Measurements from ENCODE around the gene EPHB1. TPM values are rescaled to one million over a fixed set of nuclear protein-coding genes. Genes with fewer than 3 reads are reported as not detected.

The EPHB1 gene
- polyA plus RNA-seq, 1 of the 3 experiments (the other 2 are of a cell fraction), result 1.2 TPM

- 47% methylated on average over 4 of the region's 4 CpGs for WGBS (ENCODE audit: low lambda C conversion rate)
These were observed 99.5 kb downstream of the EPHB1 start for GRCh38 chr3:134894533-134894932.

More at GRCh38 chr3:134894533-134894932, 99.5 kb downstream of the EPHB1 start:
- Histone ChIP-seq H3K27ac (ENCODE audit: low read depth in 2 of 2, low read length in 1 of 2) (no peak overlapping the region), H3K9me3 (no peaks in the 10 kb centered on the region), H3K79me2 (ENCODE audit: insufficient read depth) (no peaks in the 10 kb centered on the region), H3K9ac (no peak overlapping the region), H3F3A (replicated peaks; ENCODE audit: insufficient read depth) (no peaks in the 10 kb centered on the region), H3K36me3 (replicated peaks in 1 of 2; ENCODE audit: control insufficient read depth in 1 of 2, insufficient read depth in 2 of 2, low read length in 1 of 2) (no peaks in the 10 kb centered on the region), H2AFZ (ENCODE audit: low read depth) (no peak overlapping the region), H3K4me2 (no peak overlapping the region), H3K9me2 (no peaks in the 10 kb centered on the region), H3K4me3 (ENCODE audit: low read depth in 2 of 2, low read length in 1 of 2) (no peak overlapping the region), H3K4me1 (ENCODE audit: control insufficient read depth in 1 of 2, insufficient read depth in 2 of 2, low read depth in 1 of 2, low read length in 1 of 2) (no peaks in the 10 kb centered on the region), H3K27me3 (ENCODE audit: insufficient read depth) (no peaks in the 10 kb centered on the region), H4K20me1 (ENCODE audit: insufficient read depth) (no peaks in the 10 kb centered on the region)
- ChIA-PET POLR2A (no interaction called here), CTCF (no interaction called here)
- TF ChIP-seq TCF12 (IDR thresholded peaks at IDR 0.05), result no peak
- TF ChIP-seq REST (IDR thresholded peaks at IDR 0.05; ENCODE audit: low read depth, low read length), result no peak
- no peak for TF ChIP-seq GABPA (IDR thresholded peaks at IDR 0.05; ENCODE audit: low read depth)
- TF ChIP-seq RFX5 (IDR thresholded peaks at IDR 0.05; ENCODE audit: low read length), result no peak
- no peak for TF ChIP-seq USF2 (IDR thresholded peaks at IDR 0.05; ENCODE audit: borderline replicate concordance, low read depth, low read length)
- no peak for TF ChIP-seq IRF3 (IDR thresholded peaks at IDR 0.05; ENCODE audit: low read depth, low read length)
- TF ChIP-seq SIN3A (IDR thresholded peaks at IDR 0.05; ENCODE audit: borderline replicate concordance, low read depth, low read length), result no peak
- DNase-seq, result no peak
